NCI-H526 treated with DMSO at 0.1 percent for 48 hours (cell line): ENCODE measurements around the gene ABHD1.

Source experiments
- DNase-seq: peaks from one replicate; lab custom pipeline; 2025; lab: John Stamatoyannopoulos, UW

Gene ABHD1

GRCh38 chr2:27135478-27135955, 11.9 kb downstream of the ABHD1 start:
- DNase-seq, result no peak

DNA sequence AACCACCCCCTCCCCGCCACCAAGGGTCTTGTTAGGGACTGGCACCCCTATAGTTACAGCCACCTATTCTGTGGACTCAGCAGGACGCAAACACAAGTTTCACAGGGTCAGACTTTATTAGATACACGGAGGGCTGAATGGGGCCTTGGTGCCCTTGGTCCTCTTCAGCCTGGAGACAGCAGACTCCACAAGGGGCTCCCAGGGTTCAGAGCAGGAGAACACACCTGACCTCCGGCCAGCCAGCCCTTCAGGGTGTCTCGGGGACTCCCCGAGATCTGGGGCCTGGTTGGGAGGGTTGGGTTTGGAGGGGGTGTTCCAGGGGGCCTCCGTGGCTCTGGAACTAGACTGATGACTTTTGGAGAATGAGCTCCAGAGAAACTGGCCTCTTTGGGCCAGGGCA, 13.1 kb downstream of the ABHD1 start:
- no peak for DNase-seq

DNA sequence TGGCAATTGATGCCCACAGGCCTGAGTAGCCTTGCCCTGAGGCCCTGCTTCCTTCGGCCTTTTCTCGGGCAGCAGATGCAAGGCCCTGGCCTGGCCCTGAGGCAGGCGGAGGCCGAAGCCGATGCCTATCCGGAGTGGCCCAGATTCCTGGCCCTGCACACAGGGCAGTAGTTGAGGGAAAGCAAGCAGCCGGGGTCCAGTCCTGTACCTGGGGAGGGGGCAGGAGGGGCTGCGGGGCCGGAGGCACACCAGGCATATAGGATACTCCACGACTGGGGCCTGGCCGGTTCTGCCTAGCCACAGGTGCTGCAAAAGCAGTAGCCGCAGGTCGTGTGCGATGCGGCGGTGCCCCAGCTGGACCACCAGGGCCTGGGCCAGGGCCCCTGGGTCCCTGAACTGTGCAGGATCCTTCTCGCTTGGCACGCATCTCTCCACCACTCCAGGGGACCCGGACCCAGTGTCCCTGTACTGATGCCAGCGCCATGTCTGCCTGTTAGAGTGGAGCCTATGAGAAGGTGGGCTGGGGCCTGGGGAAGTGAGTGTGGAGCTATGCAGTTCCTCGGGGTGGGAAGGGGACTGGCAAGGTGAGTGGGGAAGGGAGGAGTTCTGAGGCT, 13.8 kb downstream of the ABHD1 start:
- DNase-seq, result no peak

- DNase-seq, result no peak
Observed at GRCh38 chr2:27138111-27138510, 14.5 kb downstream of the ABHD1 start.

GRCh38 chr2:27139310-27139709, 15.7 kb downstream of the ABHD1 start, which contains the start of gene PRR30:
Gene PRR30 (minus strand): TSS chr2:27139410. CDS start chr2:27138329, 1,081 bp downstream.
- DNase-seq, result no peak

- no peak for DNase-seq
Observed at GRCh38 chr2:27143285-27143684, 19.7 kb downstream of the ABHD1 start.

GRCh38 chr2:27145682-27146081, 22.1 kb downstream of the ABHD1 start:
- no peak for DNase-seq

GRCh38 chr2:27147935-27148334, 24.3 kb downstream of the ABHD1 start:
- no peak for DNase-seq

- no peak for DNase-seq
Observed at GRCh38 chr2:27148801-27149439, 25.3 kb downstream of the ABHD1 start, which contains the start of gene TCF23. Gene TCF23 (plus strand): TSS chr2:27149004. CDS start chr2:27149134, 130 bp downstream.

DNA sequence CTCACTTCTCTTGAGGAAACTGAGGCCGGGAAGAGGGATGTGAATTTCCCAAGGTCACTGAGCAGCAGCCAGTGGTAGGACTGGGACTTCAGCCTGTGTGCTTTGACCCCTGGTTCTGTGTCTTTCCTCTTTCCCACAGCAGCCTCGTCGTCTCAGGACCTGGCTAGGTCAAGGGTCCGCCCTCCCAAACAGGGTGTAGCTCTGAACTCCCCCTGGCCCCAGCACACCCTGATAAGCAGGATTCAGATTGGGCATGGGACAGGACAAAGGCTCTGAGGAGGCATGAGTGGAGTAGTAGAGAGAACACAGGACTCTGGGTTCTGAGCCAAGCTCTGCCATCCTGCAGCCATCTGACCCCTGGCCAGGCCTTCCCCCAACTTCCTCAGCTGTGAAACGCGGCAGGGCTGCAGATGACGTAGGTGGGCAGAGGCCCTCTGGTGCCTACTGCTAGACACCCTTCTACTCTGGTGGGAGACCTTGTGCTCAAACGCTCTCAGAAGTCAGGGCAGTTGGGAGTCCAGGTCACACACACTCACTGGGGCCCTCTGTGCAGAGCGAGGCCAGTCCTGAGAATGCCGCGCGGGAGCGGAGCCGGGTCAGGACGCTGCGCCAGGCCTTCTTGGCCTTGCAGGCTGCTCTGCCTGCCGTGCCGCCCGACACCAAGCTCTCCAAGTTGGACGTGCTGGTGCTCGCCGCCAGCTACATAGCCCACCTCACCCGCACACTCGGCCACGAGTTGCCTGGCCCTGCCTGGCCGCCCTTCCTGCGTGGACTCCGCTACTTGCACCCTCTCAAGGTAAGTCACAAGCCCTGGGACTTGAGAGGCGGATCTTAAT, 26.2 kb downstream of the ABHD1 start:
- no peak for DNase-seq

GRCh38 chr2:27150639-27151230, 27.1 kb downstream of the ABHD1 start:
- no peak for DNase-seq

DNA sequence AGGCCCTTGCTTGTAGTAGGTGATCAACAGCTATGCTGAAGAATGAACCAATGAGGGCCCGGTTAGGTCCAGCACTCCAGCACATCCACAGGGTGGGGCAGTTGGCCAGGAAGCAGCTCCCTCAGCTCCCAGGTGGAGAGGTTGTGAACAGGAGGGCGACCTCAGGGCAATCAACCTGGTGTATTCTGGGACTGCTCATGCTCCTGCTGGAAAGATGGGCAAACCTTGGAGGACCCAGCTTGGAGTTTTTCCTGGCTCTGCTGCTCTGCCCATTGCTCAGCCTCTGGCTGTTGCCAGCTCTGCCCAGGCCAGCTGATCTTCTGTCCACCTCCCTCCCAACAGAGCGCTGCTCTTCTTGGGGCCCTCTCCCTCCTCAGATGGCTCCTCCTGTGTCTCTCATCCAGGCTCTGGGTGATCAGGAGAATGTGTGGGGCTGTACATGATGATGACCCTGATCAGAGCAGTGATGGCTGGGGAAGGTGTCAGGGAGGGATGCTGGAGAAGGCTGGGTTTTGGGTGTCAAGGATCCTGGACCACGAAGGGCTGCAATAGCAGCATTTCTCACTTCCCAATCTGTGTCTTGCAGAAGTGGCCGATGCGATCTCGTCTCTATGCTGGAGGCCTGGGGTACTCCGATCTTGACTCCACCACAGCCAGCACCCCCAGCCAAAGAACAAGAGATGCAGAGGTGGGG, 28.6 kb downstream of the ABHD1 start:
- no peak for DNase-seq

GRCh38 chr2:27152796-27153464, 29.3 kb downstream of the ABHD1 start:
- DNase-seq, result peak; percentile 11

- no peak for DNase-seq
Observed at GRCh38 chr2:27154488-27154887, 30.9 kb downstream of the ABHD1 start.

GRCh38 chr2:27155069-27155520, 31.5 kb downstream of the ABHD1 start:
- no peak for DNase-seq

GRCh38 chr2:27158468-27158867, 34.9 kb downstream of the ABHD1 start:
- DNase-seq, result no peak

- DNase-seq, result no peak
Observed at GRCh38 chr2:27159271-27159670, 35.7 kb downstream of the ABHD1 start.

DNA sequence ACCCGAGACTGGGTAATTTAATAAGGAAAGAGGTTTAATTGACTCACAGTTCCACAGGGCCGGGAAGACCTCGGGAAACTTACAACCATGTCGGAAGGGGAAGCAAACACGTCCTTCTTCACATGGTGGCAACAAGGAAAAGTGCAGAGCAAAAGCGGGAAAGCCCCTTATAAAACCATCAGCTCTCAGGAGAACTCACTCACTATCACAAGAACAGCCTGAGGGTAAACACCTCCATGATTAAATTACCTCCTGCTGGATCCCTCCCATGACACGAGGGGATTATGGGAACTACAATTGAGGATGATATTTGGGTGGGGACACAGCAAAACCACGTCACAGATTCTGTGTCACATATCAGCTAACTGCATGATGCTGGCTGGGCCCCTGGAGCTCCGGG, 36.6 kb downstream of the ABHD1 start:
- DNase-seq, result no peak

DNA sequence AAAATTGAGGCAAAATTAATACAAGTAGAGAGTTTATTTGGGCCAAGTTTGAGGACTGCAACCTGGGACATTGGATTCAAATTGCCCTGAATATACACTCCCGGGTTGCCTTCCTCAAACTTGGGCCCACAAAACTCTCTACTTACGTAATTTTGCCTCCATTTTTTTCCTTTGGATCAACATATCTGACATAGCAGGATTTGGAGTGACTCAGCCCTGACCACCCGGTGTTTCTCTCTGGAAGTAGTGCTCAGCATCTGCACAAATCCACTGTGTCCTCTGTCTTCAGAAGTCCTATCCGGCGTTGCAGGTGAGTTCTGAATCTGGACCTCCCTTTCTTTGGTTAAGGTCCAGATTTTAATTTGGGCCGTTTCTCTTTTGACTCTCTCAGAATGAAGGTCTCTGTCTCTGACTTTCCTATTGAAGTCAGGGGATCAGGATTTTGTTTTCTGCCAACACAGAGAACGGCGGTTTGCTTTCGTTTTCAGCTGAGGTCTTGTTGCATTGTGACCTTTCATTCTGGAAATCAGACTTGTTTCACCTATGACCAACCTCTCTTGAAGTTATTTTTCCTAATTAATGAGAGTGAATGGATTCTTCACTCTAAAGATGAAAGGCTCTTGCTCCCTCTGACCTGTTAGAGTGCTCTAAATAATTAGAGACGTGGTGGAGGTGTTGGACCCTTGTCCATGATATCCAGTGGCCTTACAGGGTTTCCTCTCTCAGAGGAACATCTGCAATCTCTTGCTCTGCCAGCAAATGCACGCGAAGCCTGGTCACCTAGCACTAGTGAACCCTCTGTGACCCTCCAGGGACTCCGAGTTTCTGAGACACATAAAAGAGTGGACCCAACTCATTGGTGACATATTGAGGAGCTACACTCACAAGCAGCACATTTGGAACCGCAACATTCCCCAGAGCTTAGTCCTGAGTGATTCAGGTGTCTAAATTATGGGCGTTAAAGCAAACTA, 38.8 kb downstream of the ABHD1 start:
- no peak for DNase-seq
